Activated CD8-positive, alpha-beta memory T cell treated with anti-CD3 and anti-CD28 coated beads for 4 hours (primary cell): Measurements from ENCODE around the gene MYO18B.

ENCODE experiments used
- DNase-seq, 2 donors: peaks; one replicate each; pipeline ENCODE4 v3.0.0-alpha.2; 2020; ENCODE audit warnings: low read depth in 2 of 2

Gene MYO18B

GRCh38 chr22:25714070-25714469, 27.9 kb upstream of the MYO18B start:
- no peak for DNase-seq

DNA sequence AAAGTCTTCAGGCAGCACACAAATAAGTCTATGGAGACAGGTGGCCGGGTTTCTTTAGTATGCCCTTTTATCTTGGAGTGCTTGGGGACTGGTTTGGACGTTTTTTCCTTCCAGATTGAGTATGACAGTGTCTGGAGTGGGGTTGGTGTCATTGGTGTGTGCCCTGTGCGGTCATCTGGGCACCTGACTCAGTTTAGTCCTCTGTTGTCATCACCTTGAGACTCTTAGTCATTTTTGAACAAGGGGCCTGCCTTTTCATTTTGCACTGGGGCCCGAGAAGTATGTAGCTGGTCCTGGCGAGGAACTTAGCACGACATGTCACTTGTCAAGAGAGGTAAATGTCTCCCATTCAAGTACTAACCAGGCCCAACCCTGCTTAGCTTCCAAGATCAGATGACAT, 27.2 kb upstream of the MYO18B start:
- no peak for DNase-seq

- no peak for DNase-seq
These were observed 25.4 kb upstream of the MYO18B start for GRCh38 chr22:25716637-25717036.

DNA sequence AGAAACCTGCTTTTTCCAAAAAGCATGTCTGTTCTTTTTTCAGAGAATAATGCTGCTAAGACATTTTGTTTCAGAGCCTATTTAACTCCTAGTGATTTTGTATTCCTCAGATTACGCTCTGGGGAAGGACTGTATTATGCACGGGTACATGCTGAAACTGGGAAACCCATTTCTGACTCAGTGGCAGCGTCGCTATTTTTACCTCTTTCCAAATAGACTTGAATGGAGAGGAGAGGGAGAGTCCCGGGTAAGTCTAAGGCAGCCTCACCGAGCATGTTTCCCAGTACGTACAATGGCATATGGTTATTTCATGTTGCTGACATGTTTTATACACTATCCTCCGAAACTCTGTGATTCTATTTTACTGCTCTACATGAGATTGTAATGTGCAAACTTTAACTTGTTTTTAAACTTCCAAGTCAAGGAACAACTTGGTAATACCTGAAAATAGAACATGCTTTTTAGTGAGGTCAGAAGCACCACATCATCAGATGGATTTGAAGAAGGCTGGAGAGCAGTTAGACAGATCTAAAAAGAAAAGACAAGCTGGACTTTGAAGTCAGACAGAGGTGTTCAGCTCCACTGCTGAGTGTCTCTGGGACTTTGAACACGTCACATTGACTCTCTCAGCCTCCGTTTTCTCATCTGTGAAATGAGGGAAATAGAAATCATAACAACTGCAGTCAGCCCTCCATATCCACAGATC, 23.7 kb upstream of the MYO18B start:
- no peak for DNase-seq

GRCh38 chr22:25722223-25722622, 19.8 kb upstream of the MYO18B start:
- DNase-seq, result no peak

GRCh38 chr22:25722626-25723025, 19.4 kb upstream of the MYO18B start:
- DNase-seq, result no peak

- no peak for DNase-seq
These were observed 15.7 kb upstream of the MYO18B start for GRCh38 chr22:25726241-25726640.

DNA sequence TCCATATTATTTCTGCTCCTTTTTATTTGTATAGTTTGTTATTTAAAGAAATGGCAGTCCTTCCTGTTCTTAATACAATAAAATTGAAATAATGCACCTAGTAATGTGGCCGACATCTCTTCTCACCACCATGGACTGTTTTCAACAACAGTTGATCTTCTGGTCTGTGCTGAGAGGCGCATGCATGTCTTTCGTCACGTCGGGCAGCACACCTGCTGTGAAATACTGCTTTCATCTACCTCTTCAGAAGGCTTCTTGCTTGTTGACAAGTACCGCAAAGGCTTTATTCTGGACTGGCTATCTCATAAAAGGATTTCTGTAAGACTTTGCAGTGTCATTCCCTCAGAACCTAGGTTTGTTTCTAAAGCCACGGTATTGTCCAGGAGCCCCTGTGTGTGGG, 13.9 kb upstream of the MYO18B start:
- DNase-seq, result no peak

- DNase-seq, result no peak
These were observed 12.7 kb upstream of the MYO18B start for GRCh38 chr22:25729016-25729995.

DNA sequence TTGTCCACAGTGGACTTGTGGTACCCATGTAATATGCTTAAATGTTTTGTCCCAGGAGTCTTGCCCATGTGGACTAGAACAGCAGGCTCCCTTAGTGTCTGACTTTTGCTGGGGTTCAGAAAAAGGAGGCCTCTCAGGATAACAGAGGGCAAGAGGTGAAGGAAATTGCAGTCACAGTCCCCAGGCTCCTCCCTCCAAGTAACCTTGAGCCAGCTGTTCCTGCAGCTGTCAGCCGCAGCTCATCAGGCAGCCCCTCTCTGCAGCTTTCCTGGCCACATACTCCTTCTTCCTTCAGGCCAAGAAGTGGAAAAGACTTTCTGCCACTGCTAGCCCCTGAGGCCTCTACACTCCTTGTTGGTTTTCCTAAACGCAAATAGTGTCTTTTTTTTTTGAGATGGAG, 6.3 kb upstream of the MYO18B start:
- DNase-seq, result no peak

- DNase-seq, result no peak
These were observed 5.5 kb upstream of the MYO18B start for GRCh38 chr22:25736378-25737011.

- no peak for DNase-seq
These were observed 2.2 kb upstream of the MYO18B start for GRCh38 chr22:25739659-25740344.

DNA sequence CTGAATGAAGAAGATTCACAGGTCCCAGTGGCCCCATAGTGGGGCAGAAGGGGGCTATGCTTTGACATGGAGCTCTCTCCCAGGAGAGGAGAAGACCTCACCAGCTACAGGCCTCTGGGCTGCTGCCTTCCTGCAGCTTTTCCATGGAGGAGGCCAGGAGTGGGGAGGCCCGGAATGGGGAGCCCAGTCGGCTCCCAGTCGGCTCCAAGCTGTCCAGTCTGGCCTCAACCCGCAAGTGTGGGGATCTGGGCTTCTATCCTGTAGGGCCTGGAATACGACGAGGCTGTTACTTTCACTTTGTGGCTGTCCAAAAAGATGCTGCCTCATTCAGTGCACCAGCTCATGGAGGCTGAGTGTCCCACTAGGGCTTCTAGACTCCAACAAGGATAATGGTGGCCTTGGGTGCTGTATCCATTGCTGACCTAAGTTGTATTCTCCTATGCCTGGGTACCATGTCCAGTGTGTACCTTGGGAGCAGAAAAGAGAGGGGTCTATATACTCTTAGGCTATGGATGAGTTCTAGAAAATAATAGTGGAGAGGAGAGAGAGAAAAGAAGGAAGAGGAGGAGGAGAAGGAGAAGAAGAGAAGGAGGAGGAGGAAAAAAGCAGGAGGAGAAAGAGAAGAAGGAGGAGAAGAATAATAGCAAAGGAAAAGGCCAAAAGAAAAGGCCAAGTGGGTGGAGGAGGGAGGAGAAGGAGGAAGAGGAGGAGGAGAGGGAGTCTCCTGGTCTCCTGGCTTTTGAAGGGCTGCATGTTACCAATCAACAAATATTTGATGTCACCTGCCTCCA, 1.1 kb downstream of the MYO18B start:
- no peak for DNase-seq

GRCh38 chr22:25744694-25745093, 2.7 kb downstream of the MYO18B start:
- no peak for DNase-seq

GRCh38 chr22:25745341-25746011, 3.5 kb downstream of the MYO18B start:
- DNase-seq, result no peak

DNA sequence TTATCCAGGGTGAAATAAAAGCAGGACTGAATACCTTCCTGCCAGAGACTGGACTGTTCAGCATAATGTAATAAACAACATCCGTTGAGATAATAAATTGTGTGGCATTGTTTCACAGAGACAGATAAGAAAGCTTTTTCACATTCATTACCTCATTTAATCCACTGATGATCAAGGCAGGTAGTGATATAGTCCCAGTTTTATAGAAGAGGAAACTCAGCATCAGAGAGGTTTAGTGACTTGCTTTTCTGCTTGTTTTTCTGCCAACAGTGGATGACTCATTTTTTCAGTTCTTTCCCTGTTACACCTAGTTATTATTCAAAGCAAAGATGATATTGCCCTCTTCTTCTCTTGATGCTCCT, 4.0 kb downstream of the MYO18B start:
- DNase-seq, result no peak

DNA sequence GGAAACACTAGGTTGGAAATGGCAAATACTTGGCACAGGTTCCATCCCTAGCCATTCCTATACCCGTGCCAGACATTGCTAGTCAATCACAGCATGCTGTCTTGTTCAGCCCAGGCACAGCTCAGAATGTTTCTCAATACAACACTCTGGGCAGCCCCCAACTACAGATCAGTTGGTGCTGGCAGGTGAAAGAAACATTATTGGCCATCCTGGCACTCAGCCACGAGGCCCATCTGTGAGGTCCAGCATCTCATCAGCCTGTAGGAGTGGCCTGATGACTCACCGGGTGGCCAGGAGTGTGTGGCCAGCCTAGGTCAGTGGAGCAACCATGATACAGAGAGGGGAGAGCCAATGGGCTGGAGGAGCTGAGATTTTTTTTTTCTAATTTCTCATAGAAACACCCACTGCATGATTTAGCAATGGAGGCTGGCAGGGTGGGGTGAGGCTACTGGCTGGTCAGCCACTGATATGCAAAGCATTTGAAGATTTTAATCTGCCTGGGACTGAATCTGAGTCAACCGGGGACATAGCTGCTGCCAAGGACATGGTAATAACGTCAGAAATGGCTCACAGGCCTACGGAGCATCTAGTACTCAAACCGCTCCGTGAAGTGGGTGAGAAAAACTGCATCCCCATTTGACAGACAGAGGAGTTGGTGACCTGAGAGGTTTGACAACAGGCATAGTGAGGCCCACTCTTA, 5.4 kb downstream of the MYO18B start:
- no peak for DNase-seq

DNA sequence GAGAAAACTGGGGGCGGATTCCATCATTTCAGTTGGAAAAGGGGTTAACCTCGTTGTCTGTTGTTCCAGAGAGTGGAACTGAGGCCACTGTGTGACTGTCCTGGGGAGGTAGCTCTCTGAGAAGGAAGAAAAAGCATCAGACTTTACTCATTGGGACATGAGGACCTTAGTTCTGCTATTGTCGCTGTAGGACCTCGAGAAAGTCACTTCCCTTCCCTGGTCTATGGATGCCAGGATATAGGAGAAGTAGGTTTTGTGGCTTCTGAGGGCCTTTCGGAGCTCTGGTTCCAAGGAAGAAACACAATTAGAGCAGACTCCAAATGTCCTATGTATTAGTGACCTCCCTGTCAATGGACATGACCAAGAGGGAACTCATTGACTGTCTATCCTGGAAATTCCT, 6.2 kb downstream of the MYO18B start:
- no peak for DNase-seq

DNA sequence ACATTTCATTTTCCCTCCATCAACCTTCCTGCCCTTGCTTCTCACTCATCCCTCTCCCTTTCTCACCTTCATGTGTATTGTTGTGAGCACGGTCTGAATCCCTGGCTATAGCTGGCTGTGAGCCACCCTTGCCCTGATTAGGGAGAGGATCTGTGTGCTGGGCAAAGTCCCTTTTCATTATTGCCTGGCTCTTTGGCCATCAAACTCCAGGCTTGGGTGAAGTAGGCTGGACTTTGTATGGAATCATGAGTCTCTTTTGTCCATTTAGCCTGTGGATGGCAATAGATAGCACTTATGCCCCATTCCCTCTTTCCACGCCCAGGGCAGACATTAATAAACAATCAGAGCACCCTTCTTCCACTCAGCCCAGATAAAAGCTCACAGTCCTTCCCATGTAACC, 6.7 kb downstream of the MYO18B start:
- no peak for DNase-seq
